Stimulated activated CD8-positive, alpha-beta memory T cell treated with anti-CD3 and anti-CD28 coated beads, Interleukin-12 subunit alpha, Interleukin-12 subunit beta, amount 100 ng/mL, for 4 hours (primary cell): ENCODE results near the gene RIMS4.

ENCODE experiments used
- DNase-seq: peaks from one replicate; pipeline ENCODE4 v3.0.0-alpha.2; 2020; ENCODE audit warnings: low read depth

The RIMS4 gene

GRCh38 chr20:44762466-44763140 is 47.7 kb downstream of the RIMS4 start:
- DNase-seq, result no peak

DNA sequence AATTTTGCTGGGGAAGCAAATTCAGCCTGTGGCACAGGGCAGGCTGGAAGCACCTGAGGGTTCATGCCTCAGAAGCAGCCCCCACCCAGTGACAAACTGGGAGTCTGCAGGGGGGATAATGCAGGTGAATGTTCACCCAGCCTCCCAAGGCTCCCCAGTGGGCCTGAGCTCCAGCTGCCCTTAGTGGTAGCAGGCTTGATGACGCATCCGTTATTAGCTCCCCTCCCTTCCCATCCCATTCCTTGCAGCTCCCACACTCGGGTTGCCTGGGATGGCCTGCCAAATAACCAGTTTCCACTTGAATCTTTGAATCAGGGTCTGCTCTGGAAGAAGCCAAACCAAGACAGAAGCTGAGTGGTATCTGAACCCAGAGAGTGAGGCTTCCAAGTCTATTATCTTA is 48.9 kb downstream of the RIMS4 start:
- DNase-seq, result no peak

DNA sequence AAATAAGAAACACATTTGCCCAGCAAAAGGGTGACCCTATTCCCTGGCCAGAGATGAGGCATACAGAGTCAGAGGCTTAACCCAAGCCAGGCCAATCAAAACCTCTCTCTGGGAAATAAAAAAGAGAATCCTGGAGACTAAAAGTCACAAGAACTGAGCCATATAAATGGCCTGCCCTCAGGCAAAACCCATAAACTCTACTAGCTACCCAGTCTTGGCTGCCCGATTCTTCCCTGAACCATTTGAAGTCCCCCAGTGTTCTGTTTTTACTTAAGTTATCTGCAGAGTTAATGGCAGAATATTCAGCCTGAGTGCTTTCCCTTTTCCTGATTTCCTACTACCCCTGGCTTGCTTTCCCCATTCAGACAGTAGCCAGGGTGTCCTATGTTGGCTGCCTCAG is 50.8 kb downstream of the RIMS4 start:
- no peak for DNase-seq

DNA sequence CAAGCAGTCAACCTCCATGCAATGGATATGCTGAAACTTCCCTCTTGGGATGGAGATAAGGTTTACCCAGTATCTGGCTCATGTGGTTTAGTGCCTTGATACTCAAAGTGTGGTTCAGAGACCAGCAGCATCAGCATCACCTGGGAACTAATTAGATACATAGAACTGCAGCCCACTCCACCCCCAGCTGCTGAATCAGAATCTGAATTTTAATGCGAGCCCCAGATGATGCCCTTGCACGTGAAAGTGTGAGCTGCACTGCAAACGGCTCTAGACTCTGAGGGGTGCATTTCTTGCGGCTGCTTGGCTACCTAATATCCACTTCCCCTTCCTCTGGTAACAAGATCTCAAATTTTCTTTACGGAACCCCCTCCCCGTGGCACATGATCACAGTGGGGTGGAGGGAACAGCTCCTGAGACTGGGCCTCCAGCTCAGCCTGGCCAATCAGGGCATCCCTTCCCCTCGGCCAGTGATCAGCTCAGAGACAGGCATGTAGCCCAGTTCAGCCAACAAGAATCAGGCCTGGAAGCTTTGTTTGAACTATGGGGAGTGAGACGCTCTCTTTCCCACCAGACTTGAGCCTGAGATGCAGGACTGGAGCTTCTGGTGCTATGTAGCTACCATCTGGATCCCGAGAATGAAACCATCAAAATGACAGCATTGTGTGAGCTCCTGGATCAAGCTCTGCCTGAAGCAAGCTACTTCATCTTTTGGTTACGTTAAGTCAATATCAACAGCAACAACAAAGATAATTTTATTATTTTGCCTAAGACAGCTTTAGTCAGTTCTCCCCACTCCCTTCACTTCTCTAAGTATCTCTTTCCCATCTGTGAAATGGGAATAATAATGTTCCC is 51.9 kb downstream of the RIMS4 start:
- DNase-seq, result no peak

GRCh38 chr20:44756956-44757355 is 53.4 kb downstream of the RIMS4 start:
- no peak for DNase-seq

DNA sequence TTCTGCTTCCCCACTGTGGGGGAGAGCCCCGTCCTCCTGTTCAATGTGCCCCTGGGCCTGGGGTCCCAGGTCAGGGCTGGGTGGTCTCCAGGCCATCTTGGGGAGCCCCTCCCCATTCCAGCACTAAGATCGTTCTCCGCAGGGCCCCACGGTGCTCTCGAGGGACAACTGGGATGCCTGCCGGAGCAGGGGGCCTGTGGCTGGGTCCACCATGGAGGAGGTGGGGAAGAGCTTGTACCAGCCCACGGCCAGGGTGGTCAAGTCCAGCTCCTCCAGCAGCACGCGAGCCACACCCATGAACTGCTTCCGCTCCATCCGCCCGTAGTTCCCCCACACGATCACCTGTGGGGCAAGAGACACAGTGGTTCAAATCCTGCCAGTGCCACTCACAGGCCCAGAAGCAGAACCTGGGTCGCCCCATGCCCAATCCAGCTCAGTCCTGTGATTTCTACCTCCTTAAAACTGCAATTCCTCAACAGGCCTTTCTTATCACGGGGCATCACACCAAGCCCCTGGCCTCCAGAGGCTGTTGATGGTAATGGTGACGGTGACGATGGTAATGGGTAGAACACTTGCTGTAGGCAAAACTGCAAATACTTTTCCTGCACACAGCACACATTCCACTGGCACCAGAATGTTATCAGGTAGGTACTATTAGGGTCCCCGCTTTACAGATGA is 54.2 kb downstream of the RIMS4 start:
- DNase-seq, result no peak

- no peak for DNase-seq
These were observed 55.8 kb downstream of the RIMS4 start for GRCh38 chr20:44754554-44754953.

- DNase-seq, result no peak
These were observed 58.0 kb downstream of the RIMS4 start for GRCh38 chr20:44752099-44752931.

DNA sequence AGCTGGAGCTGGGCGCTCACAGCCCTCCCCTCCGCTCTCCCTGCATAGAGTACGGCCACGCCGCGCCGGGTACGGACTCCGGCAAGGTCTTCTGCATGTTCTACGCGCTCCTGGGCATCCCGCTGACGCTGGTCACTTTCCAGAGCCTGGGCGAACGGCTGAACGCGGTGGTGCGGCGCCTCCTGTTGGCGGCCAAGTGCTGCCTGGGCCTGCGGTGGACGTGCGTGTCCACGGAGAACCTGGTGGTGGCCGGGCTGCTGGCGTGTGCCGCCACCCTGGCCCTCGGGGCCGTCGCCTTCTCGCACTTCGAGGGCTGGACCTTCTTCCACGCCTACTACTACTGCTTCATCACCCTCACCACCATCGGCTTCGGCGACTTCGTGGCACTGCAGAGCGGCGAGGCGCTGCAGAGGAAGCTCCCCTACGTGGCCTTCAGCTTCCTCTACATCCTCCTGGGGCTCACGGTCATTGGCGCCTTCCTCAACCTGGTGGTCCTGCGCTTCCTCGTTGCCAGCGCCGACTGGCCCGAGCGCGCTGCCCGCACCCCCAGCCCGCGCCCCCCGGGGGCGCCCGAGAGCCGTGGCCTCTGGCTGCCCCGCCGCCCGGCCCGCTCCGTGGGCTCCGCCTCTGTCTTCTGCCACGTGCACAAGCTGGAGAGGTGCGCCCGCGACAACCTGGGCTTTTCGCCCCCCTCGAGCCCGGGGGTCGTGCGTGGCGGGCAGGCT is 60.1 kb downstream of the RIMS4 start:
- DNase-seq, result no peak

DNA sequence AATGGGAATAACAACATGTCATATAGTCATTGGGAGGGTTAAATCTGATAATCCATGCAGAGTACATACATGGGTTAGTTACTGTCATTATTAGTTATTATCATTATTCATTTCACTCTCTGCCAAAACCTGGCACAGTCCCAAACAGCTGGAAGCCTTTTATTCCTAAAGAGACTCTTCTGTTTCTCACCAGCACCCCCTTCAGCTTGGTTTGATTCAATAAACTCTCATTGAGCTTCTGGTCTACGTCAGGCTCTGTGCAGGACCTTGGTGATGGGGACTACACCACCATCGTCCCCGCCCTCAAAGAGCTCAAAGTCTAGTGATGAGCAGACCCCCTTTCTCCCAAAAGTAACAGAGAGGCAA is 62.4 kb downstream of the RIMS4 start:
- DNase-seq, result no peak

DNA sequence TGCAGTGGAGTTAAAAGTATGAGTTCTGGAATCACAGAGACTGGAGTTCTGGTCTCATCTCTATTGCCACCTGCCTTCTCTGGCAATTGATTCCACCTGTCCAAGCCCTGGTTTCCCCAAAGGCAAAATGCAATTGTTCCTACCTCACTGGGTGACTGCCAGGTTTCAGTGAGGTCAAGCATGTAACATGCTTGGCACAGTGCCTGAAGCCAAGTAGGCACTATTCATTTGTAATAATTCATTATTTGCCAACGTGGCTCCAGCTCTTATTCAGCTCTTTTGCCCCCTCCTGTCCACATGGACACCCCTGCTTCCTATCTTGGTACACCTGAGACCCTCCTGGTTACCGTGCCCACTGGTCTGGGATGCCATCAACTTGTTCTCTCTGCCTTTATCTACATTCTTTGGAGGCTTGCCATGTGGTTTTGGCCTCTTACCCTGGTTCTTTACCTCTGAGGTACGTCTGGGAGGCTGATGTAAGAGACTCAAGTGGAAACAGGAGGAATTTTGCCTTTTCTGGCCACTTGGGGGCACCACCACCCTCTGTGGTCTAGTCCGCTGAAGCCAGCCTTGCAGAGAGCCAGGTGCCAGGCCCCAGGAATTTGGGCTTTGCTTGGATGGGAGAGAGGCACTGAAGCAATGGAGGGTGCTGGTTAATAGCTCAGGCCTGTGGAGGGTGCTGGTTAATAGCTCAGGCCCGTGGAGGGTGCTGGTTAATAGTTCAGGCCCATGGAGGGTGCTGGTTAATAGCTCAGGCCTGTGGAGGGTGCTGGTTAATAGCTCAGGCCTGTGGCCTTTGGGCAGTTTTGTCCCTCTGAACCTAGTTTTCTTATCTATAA is 63.0 kb downstream of the RIMS4 start:
- peak; percentile 16 for DNase-seq

DNA sequence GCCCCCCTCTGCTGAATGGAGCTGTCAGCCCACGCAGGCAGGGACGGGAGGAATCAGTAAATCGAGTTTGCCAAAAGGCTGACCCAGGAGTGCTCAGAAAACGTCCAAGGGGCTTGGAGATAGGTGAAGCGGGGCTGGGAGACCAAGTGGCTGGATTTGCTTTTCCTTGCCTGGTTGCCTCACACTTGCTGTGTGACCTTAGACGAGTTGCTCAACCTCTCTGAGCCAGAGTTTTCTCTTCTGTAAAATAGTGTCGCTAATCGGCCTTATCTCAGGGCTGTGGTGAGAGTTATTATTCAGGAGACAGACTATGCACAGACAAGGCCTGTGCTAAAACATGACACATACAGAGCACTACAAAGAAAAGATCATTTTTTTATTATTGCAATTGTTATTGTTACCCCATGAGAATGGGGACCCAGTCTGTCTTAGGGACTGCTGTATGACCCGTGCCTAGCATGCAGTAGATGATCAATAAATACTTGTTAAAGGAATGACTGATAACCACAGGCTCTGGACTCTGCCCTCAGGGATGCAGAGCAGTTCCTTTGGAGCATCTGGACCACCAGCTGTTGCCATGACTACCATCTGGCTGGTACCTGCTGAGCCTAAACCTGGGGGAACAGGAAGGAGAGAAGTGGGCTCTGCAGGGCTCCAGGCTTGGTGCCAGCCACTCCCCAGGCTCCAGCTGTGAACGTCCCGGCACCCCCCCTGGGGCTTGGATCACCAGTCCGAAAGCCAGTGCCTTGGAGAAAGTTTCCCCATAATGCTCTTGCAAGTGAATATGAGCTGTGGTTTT is 63.8 kb downstream of the RIMS4 start:
- DNase-seq, result no peak

- peak; percentile 21 for DNase-seq
These were observed 64.6 kb downstream of the RIMS4 start, which contains the start of gene KCNK15 for GRCh38 chr20:44745598-44746366. TSS of gene KCNK15 (plus strand) at chr20:44745865. CDS start at chr20:44745911, 46 bp downstream.

DNA sequence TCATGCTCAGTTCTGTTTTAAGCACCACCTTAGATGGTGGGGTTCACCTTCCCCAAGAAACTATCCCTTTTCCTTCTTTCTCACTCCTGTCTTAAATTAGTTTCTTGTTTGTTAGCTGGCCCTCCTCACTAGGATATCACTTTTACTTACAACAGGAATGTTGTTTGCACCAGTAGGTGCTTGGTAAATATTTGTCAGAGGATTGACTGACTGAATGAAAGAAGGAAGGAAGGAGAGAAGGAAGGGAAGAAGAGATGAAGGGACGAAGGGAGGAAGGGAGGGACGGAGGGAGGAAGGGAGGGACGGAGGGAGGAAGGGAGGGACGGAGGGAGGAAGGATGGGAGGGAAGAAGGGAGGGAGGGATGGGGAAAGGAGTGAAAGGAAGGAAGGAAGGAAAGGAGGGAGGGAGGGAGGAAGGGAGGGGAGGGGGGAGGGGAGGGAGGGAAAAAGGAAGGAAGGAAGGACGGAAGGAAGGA is 65.2 kb downstream of the RIMS4 start:
- DNase-seq, result no peak

DNA sequence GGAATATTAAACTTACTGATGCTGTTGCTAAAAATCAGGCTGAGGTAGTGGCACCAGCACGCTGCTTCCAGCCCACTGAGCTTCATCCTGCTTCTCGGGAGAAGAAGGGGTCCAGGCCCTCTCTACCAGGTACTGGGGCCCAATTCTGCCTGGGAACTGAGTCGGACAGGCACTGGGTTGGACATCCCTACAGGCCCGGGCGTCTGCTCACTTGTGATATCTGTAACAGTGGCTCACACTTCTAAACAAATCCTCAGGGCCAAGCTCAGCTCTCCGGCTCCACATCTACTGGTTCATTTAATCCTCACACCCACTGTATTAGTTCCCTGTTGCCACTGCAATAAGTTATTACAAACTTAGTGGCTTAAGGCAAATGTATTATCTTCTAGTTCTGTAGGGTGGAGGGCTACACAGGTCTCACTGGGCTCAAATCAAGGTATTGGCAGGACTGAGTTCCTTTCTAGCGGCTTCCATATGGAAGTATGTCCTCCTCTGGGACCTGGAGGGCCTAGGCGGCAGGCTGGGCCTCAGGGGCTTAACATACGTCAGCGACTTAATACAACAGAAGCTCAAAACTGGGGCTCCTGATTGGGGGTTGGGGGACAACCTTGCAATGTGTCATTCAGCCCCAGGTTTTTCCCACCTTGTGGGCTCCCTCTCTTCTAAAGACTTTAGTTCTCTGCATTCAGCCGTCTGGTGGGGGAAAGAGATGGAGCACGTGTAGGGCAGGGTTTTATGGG is 66.3 kb downstream of the RIMS4 start:
- no peak for DNase-seq

GRCh38 chr20:44743080-44743701 is 67.2 kb downstream of the RIMS4 start:
- no peak for DNase-seq

GRCh38 chr20:44742304-44743079 is 67.9 kb downstream of the RIMS4 start:
- DNase-seq, result no peak
